WERI-Rb-1 (cell line): ENCODE data around the gene MAST3.
"Not testable (repeated sequence)": the region's sequence is repeated elsewhere in the genome, so short reads cannot be mapped to it uniquely, and the experiment has no call there.

Experiments
- DNase-seq: peaks from one replicate; pipeline ENCODE4 v3.0.0-alpha.2; 2020
- H3K27ac ChIP-seq: fragments of 250-450 bp; sonication (Bioruptor Pico); 2 replicates; pipeline ENCODE4 v1.5.1; 2020; ENCODE audit warnings: mild to moderate bottlenecking, moderate library complexity
- H3K27me3 ChIP-seq: fragments of 250-450 bp; sonication (Bioruptor Pico); 2 replicates; pipeline ENCODE4 v1.5.1; 2021; ENCODE audit warnings: mild to moderate bottlenecking, low read depth, moderate library complexity; ENCODE audit not compliant: insufficient read depth, severe bottlenecking
- H3K36me3 ChIP-seq: fragments of 250-450 bp; sonication (Bioruptor Pico); 2 replicates; pipeline ENCODE4 v1.5.1; 2020; ENCODE audit warnings: mild to moderate bottlenecking, moderate library complexity
- H3K4me3 ChIP-seq: 2 replicates; pipeline ENCODE4 v1.5.1; 2011; ENCODE audit warnings: low read depth, mild to moderate bottlenecking, control low read depth, low read length
- H3K9me3 ChIP-seq: fragments of 250-450 bp; sonication (Bioruptor Pico); 2 replicates; pipeline ENCODE4 v1.5.1; 2021; ENCODE audit warnings: mild to moderate bottlenecking, moderate library complexity; ENCODE audit not compliant: severe bottlenecking
- CTCF ChIP-seq: IDR thresholded peaks from 2 replicates; pipeline ENCODE4 v1.5.1; 2011; ENCODE audit warnings: low read depth, mild to moderate bottlenecking, control low read depth, inconsistent platforms, low read length

MAST3 gene

DNA sequence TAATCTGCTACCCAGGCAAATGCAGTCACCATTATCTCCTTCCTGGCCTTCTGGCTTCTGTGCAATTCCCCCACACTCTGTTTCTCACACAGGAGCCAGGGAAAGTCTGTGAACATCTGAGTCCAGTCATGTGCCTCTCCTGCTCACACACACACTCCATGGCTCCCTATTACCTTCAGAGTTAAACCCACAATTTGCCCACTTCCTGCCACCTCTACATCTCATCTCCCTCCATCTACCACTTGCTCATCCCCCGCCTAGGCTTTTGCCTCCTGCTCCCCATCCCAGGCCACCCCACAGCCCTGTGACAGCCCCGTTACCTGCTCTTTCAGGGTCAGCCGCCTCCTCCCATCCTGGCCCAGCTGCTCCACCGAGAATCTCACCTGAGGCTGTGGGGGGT, 24.4 kb upstream of the MAST3 start:
- no peak for DNase-seq
- Histone ChIP-seq H3K4me3 (no peak overlapping the region), H3K36me3 (no peaks in the 10 kb centered on the region), H3K27me3 (no peaks in the 10 kb centered on the region), H3K9me3 (no peaks in the 10 kb centered on the region), H3K27ac (no peak overlapping the region)
- no peak for TF ChIP-seq CTCF

DNA sequence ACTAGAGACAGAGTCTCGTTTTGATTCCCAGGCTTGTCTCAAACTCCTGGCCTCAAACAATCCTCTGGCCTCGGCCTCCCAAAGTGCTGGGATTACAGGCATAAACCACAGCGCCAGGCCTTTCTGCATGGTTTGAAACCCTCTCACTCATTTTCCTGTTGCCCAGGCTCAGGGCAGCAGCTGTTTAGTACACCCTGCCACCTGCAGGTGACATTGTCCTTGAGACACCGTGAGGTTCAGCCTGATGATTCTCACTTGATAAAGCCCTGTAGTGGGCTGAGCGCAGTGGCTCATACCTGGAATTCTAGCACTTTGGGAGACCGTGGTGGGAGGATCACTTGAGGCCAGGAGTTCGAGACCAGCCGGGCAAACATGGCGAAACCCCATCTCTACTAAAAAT, 23.4 kb upstream of the MAST3 start:
- Histone ChIP-seq H3K4me3 (no peak overlapping the region), H3K27ac (no peak overlapping the region), H3K9me3 (no peaks in the 10 kb centered on the region), H3K27me3 (no peaks in the 10 kb centered on the region), H3K36me3 (no peaks in the 10 kb centered on the region)
- TF ChIP-seq CTCF = peak; percentile 60
- peak; percentile 72 for DNase-seq

DNA sequence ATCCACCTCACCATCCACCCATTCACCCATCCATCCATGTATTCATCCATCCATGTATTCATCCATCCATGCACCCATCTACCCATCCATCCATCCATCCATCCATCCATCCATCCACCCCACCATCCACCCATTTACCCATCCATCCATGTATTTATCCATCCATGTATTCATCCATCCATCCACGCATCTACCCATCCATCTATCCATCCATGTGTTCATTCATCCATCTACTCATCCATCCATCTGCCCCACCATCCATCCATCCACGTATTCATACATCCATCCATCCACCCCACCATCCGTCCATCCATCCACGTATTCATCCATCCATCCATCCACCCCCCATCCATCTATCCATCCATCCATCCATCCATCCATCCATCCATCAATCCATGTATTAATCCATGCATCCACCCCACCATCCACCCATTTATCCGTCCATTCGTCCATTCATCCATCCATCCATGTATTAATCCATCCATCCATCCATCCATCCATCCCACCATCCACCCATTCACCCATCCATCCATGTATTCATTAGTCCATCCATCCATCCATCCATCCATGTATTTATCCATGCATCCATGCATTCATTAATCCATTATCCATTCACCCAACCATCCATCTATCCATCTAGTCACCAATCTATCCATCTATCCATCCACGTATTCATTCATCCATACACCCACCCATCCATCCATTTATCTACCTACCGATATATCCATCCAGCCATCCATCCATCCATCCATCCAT, 13.5 kb upstream of the MAST3 start:
- no peaks in the 10 kb centered on the region for H3K36me3 ChIP-seq
- TF ChIP-seq CTCF = no peak
- DNase-seq = no peak
- no peak overlapping the region for H3K4me3 ChIP-seq
- no peaks in the 10 kb centered on the region for H3K9me3 ChIP-seq
- no peak overlapping the region for H3K27ac ChIP-seq
- H3K27me3 ChIP-seq = no peaks in the 10 kb centered on the region

DNA sequence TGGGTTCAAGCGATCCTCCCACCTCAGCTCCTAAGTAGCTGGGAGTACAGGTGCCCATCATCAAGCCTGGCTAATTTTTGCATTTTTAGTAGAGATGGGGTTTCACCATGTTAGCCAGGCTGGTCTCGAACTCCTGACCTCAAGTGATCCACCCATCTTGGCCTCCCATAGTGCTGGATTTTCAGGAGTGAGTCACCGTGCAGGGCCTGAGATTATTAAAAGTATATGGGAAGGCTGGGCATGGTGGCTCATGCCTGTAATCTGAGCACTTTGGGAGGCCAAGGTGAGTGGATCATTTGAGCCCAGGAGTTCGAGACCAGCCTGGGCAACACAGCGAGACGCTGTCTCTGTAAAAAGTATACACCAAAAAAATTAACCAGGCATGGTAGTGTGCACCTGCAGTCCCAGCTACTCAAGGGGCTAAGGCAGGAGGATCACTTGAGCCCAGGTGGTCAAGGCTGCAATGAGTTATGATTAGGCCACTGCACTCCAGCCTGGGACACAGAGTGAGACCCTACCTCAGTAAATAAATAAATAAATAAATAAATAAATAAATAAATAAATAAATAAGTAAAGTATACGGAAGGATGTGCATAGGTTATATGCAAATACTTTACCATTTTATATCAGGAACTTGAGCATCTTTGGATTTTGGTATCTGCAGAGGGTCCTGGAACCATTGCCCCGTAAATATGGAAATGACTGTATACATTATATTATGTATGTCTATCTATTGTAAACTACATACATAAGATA, 11.7 kb upstream of the MAST3 start:
- no peak for TF ChIP-seq CTCF
- H3K36me3 ChIP-seq = no peaks in the 10 kb centered on the region
- H3K4me3 ChIP-seq = no peak overlapping the region
- H3K27me3 ChIP-seq = no peaks in the 10 kb centered on the region
- H3K9me3 ChIP-seq = no peaks in the 10 kb centered on the region
- H3K27ac ChIP-seq = no peak overlapping the region
- DNase-seq = no peak

- no peak for DNase-seq
- no peak within 1 kb of the TSS for H3K4me3 ChIP-seq
- H3K27me3 ChIP-seq = no peaks in the 10 kb centered on the region
- no peaks in the 10 kb centered on the region for H3K36me3 ChIP-seq
- H3K9me3 ChIP-seq = no peaks in the 10 kb centered on the region
- no peak for TF ChIP-seq CTCF
- no peak within 1 kb of the TSS for H3K27ac ChIP-seq
These were observed 10.9 kb upstream of the MAST3 start, which contains the start of gene IL12RB1 for GRCh38 chr19:18086590-18087138. Gene IL12RB1, minus strand, starts transcription at chr19:18086934. Its CDS starts 111 bp downstream, at chr19:18086823.

DNA sequence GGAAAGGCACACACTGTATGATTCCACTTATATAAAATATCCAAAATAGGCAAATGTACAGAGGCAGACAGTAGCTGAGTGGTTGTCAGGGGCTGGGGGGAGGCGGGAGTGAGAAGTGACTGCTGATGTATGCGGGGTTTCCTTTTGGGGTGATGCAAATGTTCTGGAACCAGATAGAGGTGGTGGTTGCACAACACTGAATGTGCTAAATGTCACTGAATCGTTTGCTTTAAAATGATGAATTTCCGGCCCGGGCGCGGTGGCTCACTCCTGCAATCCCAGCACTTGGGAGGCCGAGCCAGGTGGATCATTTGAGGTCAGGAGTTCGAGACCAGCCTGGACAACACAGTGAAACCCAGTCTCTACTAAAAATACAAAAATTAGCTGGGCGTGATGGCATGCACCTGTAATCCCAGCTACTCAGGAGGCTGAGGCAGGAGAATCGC, 8.5 kb upstream of the MAST3 start:
- H3K9me3 ChIP-seq, H3K27ac ChIP-seq, H3K4me3 ChIP-seq, H3K36me3 ChIP-seq, DNase-seq, H3K27me3 ChIP-seq: not testable (repeated sequence)
